Measurements from ENCODE around the gene CHTF8. TPM values are rescaled to one million over a fixed set of nuclear protein-coding genes. Genes with fewer than 3 reads are reported as not detected.

Gene CHTF8
- polyA plus RNA-seq, 1 of the 3 experiments (the other 2 are of a cell fraction) = 83.0 TPM

- H3K9ac ChIP-seq = no peak overlapping the region
- DNase-seq = no peak
- H3K79me2 ChIP-seq (ENCODE audit: insufficient read depth) = no peaks in the 10 kb centered on the region
- POLR2A ChIA-PET = no interaction called here
- no peaks in the 10 kb centered on the region for H3K27me3 ChIP-seq (ENCODE audit: insufficient read depth)
- H2AFZ ChIP-seq (ENCODE audit: low read depth) = no peak overlapping the region
- WGBS (ENCODE audit: low lambda C conversion rate) = 93% methylated on average over 6 of the region's 6 CpGs
- peaks cover 31 to 44% of the 10 kb centered on the region in 2 experiments for H3K36me3 ChIP-seq (replicated peaks in 1 of 2; ENCODE audit: control insufficient read depth in 1 of 2, insufficient read depth in 2 of 2, low read length in 1 of 2)
- CTCF ChIA-PET = interaction anchor here (1.1 to 2.0 kb wide), 4 partner anchors 10 to 45 kb away, joined by 3 to 6 read pairs (median 4); no protein-coding TSS in a partner anchor
- peaks cover 11% of the 10 kb centered on the region; the same call in 1 of the 2 replicates for H4K20me1 ChIP-seq (ENCODE audit: insufficient read depth)
- H3K9me2 ChIP-seq = no peaks in the 10 kb centered on the region
- no peak overlapping the region for H3K4me3 ChIP-seq (ENCODE audit: low read depth in 2 of 2, low read length in 1 of 2)
- H3F3A ChIP-seq (replicated peaks; ENCODE audit: insufficient read depth) = peaks cover 45% of the 10 kb centered on the region
- no peak overlapping the region for H3K4me2 ChIP-seq
- H3K27ac ChIP-seq (ENCODE audit: low read depth in 2 of 2, low read length in 1 of 2) = no peak overlapping the region
- no peaks in the 10 kb centered on the region for H3K9me3 ChIP-seq
- no peak for TF ChIP-seq NRF1 (IDR thresholded peaks at IDR 0.05; ENCODE audit: low read depth, low read length)
- TF ChIP-seq ZBTB33 (IDR thresholded peaks at IDR 0.05; ENCODE audit: borderline replicate concordance, low read depth) = no peak
- no peak for TF ChIP-seq YY1 (IDR thresholded peaks at IDR 0.05; ENCODE audit: low read depth)
- no peak for TF ChIP-seq CTCF (IDR thresholded peaks at IDR 0.05)
- no peak for TF ChIP-seq FOSL2 (IDR thresholded peaks at IDR 0.05; ENCODE audit: borderline replicate concordance, low read depth)
- TF ChIP-seq JUND (IDR thresholded peaks at IDR 0.05) = no peak
- TF ChIP-seq GATA2 (CRISPR knock-in tag; IDR thresholded peaks at IDR 0.05) = no peak
- TF ChIP-seq MAX (IDR thresholded peaks at IDR 0.05; ENCODE audit: low read depth) = no peak
- TF ChIP-seq RCOR1 (IDR thresholded peaks at IDR 0.05; ENCODE audit: low read length) = no peak
- no peak for TF ChIP-seq SMC3 (IDR thresholded peaks at IDR 0.05; ENCODE audit: low read depth, low read length)
- TF ChIP-seq RFX5 (IDR thresholded peaks at IDR 0.05; ENCODE audit: low read length) = no peak
- TF ChIP-seq FOXM1 (IDR thresholded peaks at IDR 0.05; ENCODE audit: low read depth) = no peak
- no peak for TF ChIP-seq REST (IDR thresholded peaks at IDR 0.05; ENCODE audit: low read depth, low read length)
- no peak for TF ChIP-seq MXI1 (IDR thresholded peaks at IDR 0.05; ENCODE audit: low read depth, low read length)
- peaks cover 2 to 32% of the 10 kb centered on the region in 2 experiments; a peak in 3 of 4 replicates for H3K4me1 ChIP-seq (ENCODE audit: control insufficient read depth in 1 of 2, insufficient read depth in 2 of 2, low read depth in 1 of 2, low read length in 1 of 2)
Observed at GRCh38 chr16:69169607-69170352, 37.4 kb upstream of the CHTF8 start.

Data from SK-N-SH (cell line).